Transverse colon (tissue), 3 donors: ENCODE measurements around the gene DNAH1.

Experiments
- CTCF ChIP-seq, 5 experiments: fragments of 200-600 bp in 3 of 5; fragments of 450-650 bp in 2 of 5; sonication (generic) in 3 of 5; IDR thresholded peaks; 1 replicate in 2 of 5; 2 replicates in 3 of 5; pipeline ENCODE4 v1.5.1; 2016 to 2017; ENCODE audit warnings: antibody characterized with exemption in 5 of 5, inconsistent platforms in 3 of 5, mild to moderate bottlenecking in 2 of 5, moderate library complexity in 1 of 5
- EP300 ChIP-seq: sonication (generic); formaldehyde crosslinking; IDR thresholded peaks from one replicate; pipeline ENCODE4 v1.6.1; 2017; ENCODE audit warnings: antibody characterized with exemption, low read depth

GRCh38 chr3:52398670-52399081 lies 82.6 kb downstream of the DNAH1 start:
- TF ChIP-seq EP300: no peak
- no peak for TF ChIP-seq CTCF (IDR thresholded peaks at IDR 0.05)
